Vagina (tissue), 2 donors: Measurements from ENCODE around the gene GABARAPL2. TPM values are rescaled to one million over a fixed set of nuclear protein-coding genes. Genes with fewer than 3 reads are reported as not detected.
"Not testable (repeated sequence)": the region's sequence is repeated elsewhere in the genome, so short reads cannot be mapped to it uniquely, and the experiment has no call there.

Experiments
- DNase-seq, 2 donors: peaks; one replicate each; pipeline ENCODE4 v3.0.0-alpha.2; 2017; ENCODE audit errors: extremely low spot score in 2 of 2
- H3K27ac ChIP-seq: fragments of 200-600 bp; sonication (generic); one replicate; pipeline ENCODE4 v1.5.1; 2019
- H3K27me3 ChIP-seq: fragments of 200-600 bp; sonication (generic); one replicate; pipeline ENCODE4 v1.5.1; 2019
- H3K36me3 ChIP-seq, 2 donors: fragments of 200-600 bp; sonication (generic); one replicate each; pipeline ENCODE4 v1.5.1; 2017 to 2019
- H3K4me1 ChIP-seq: fragments of 200-600 bp; sonication (generic); one replicate; pipeline ENCODE4 v1.5.1; 2019
- H3K4me3 ChIP-seq, 2 donors: fragments of 200-600 bp; sonication (generic); 1 replicate in 1 of 2; 2 replicates in 1 of 2; pipeline ENCODE4 v1.5.1; 2016 to 2019
- H3K9me3 ChIP-seq: fragments of 200-600 bp; sonication (generic); one replicate; pipeline ENCODE4 v1.5.1; 2019
- POLR2A ChIP-seq, 2 donors: fragments of 450-650 bp; IDR thresholded peaks; one replicate each; pipeline ENCODE4 v1.6.1; 2017; ENCODE audit warnings: antibody characterized with exemption in 2 of 2, mild to moderate bottlenecking in 2 of 2, moderate library complexity in 2 of 2
- POLR2AphosphoS5 ChIP-seq, 2 donors: sonication (generic); formaldehyde crosslinking; IDR thresholded peaks; one replicate each; pipeline ENCODE4 v1.9.0; 2017; ENCODE audit warnings: antibody characterized with exemption in 2 of 2, mild to moderate bottlenecking in 2 of 2, low read depth in 1 of 2; ENCODE audit not compliant: insufficient read depth in 1 of 2
- intact Hi-C: fragments of 100-400 bp; cut with DNase I; formaldehyde crosslinking; loops from one replicate; pipeline ENCODE4 v1.15.1; 2023
- total RNA-seq: library from RNA; depleted of rRNA; stranded (reverse); fragments of >200 nt; gene quantifications from one replicate; pipeline ENCODE4 v1.2.3, GENCODE V29; 2016
- TF ChIP-seq, protein P1 (sequence below), 3 experiments: fragments of 450-650 bp in 2 of 3; fragments of 200-600 bp in 1 of 3; sonication (generic) in 1 of 3; IDR thresholded peaks; one replicate each; pipeline ENCODE4 v1.5.1; 2017 to 2019; ENCODE audit warnings: antibody characterized with exemption in 3 of 3, mild to moderate bottlenecking in 2 of 3, moderate library complexity in 2 of 3

GABARAPL2 gene
- total RNA-seq, 1 donor from 2014 or later, result 86.4 TPM

DNA sequence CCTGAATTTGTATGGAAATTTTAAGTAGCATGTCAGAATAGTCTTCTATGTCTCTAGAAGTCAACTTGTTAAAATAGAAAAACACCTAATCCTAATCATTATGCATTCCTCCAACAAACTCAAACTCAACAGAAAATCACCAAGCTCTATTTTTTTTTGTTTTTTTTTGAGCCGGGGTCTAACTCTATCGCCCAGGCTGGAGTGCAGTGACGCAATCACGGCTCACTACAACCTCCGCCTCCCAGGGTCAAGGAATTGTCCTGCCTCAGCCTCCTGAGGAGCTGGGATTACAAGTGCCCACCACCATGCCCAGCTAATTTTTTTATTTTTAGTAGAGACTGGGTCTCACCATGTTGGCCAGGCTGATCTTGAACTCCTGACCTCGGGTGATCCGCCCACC lies 19.9 kb upstream of the GABARAPL2 start:
- Histone ChIP-seq H3K36me3 (peaks cover 0 to 10% of the 10 kb centered on the region in 2 donors), H3K4me1 (no peaks in the 10 kb centered on the region), H3K27ac (no peak overlapping the region), H3K9me3 (no peaks in the 10 kb centered on the region), H3K27me3 (no peaks in the 10 kb centered on the region), H3K4me3 (no peak overlapping the region)
- intact Hi-C loops, result no loop called here
- TF ChIP-seq, protein P1, sequence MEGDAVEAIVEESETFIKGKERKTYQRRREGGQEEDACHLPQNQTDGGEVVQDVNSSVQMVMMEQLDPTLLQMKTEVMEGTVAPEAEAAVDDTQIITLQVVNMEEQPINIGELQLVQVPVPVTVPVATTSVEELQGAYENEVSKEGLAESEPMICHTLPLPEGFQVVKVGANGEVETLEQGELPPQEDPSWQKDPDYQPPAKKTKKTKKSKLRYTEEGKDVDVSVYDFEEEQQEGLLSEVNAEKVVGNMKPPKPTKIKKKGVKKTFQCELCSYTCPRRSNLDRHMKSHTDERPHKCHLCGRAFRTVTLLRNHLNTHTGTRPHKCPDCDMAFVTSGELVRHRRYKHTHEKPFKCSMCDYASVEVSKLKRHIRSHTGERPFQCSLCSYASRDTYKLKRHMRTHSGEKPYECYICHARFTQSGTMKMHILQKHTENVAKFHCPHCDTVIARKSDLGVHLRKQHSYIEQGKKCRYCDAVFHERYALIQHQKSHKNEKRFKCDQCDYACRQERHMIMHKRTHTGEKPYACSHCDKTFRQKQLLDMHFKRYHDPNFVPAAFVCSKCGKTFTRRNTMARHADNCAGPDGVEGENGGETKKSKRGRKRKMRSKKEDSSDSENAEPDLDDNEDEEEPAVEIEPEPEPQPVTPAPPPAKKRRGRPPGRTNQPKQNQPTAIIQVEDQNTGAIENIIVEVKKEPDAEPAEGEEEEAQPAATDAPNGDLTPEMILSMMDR (IDR thresholded peaks at IDR 0.05), result no peak
- no peak for TF ChIP-seq POLR2A (IDR thresholded peaks at IDR 0.05)
- TF ChIP-seq POLR2AphosphoS5 (IDR thresholded peaks at IDR 0.05; ENCODE audit: insufficient read depth in 1 of 2, low read depth in 1 of 2), result no peak
- DNase-seq, result no peak

DNA sequence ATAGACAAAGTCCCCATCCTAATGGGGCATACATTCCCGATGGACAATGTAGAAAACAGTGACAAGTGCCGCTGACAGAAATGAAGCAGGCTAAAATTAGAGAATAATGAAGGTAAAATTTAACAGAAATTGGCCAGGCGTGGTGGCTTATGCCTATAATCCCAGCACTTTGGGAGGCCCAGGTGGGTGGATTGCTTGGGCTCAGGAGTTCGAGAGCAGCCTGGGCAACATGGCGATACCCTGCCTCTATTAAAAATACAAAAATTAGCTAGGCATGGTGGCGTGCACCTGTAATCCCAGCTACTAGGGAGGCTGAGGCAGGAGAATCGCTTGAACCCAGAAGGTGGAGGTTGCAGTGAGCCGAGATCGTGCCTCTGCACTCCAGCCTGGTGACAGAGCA lies 17.7 kb upstream of the GABARAPL2 start:
- DNase-seq, H3K27me3 ChIP-seq, H3K27ac ChIP-seq, H3K4me1 ChIP-seq, H3K4me3 ChIP-seq, intact Hi-C loops, H3K36me3 ChIP-seq, H3K9me3 ChIP-seq: not testable (repeated sequence)

DNA sequence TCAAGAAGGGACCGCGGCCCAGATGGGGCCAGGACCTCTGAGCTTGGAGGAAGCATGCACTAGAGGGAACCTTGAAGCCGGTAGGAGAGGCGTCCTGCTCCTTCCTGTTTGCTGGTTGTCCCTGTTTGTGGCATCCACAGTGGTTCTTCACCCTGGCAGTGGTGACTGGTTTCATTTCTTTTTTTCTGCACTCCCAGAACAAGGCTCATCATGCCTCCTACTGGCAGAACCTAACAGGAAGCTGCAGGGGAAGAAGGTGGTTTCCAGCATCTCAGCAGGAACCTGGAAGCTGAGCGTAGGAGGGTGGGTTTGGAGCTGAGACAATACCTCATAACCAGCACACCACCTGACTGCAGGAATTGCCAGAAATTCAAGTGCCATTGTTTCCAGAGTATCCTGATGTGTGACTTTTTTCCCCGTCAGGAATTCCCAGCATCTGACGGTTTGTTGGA lies 15.9 kb upstream of the GABARAPL2 start:
- TF ChIP-seq, protein P1 (IDR thresholded peaks at IDR 0.05), result peak in 1 of 3 experiments; percentile 17
- TF ChIP-seq POLR2AphosphoS5 (IDR thresholded peaks at IDR 0.05; ENCODE audit: insufficient read depth in 1 of 2, low read depth in 1 of 2) (peak in 1 of 2 donors; percentile 75), POLR2A (IDR thresholded peaks at IDR 0.05) (no peak)
- no peak for DNase-seq
- Histone ChIP-seq H3K27ac (no peak overlapping the region), H3K4me1 (no peaks in the 10 kb centered on the region), H3K9me3 (no peaks in the 10 kb centered on the region), H3K36me3 (no peaks in the 10 kb centered on the region), H3K4me3 (no peak overlapping the region), H3K27me3 (no peaks in the 10 kb centered on the region)
- intact Hi-C loops, result no loop called here

DNA sequence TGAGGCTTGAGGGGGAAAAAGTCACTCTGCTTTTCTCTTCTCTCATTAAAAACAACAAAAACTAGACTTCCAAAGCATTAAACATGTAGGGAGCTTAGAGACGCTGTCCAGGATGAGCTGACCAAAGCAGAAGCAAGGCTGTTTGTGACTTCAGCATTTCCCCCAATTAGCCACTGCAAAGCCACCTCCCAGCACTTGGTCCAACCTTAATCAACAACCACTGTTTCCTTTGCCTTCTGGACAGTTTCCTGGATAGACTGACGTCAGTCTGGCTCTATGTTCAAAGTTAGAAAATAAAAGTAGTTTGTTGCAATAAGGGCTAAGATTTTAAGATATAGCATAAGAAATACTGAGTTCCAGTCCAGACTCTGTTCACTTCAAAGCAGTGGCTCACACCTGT lies 13.2 kb upstream of the GABARAPL2 start:
- intact Hi-C loops, result no loop called here
- peaks cover 9% of the 10 kb centered on the region for H3K4me1 ChIP-seq
- no peaks in the 10 kb centered on the region for H3K36me3 ChIP-seq
- TF ChIP-seq, protein P1 (IDR thresholded peaks at IDR 0.05), result no peak
- TF ChIP-seq POLR2AphosphoS5 (IDR thresholded peaks at IDR 0.05; ENCODE audit: insufficient read depth in 1 of 2, low read depth in 1 of 2), result no peak
- TF ChIP-seq POLR2A (IDR thresholded peaks at IDR 0.05), result no peak
- DNase-seq, result no peak
- H3K4me3 ChIP-seq, result no peak overlapping the region
- no peaks in the 10 kb centered on the region for H3K9me3 ChIP-seq
- H3K27ac ChIP-seq, result no peak overlapping the region
- no peaks in the 10 kb centered on the region for H3K27me3 ChIP-seq

DNA sequence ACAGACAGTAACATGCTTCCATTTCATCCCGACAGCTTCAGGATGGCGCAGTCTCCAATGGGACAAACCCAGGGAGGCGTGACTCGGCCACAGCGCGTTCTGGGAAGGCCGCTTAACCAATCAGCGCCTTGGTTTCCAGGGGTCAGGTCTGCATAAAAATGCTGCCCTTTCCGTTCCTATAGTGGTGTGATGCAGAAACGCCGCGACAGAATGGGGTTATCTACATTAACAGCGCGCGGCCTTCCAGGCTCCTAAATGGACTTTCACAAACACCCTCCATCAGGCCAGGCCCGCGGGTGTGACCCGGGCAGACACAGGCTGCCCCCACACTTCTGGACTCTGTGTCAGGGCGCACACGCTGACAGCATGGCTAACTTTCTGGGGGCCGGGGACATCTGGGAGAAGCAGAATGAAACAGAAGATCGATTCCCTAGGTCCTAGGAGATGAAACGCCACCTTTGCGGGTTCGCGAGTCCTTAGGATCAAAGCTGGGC lies 10.9 kb upstream of the GABARAPL2 start:
- TF ChIP-seq, protein P1 (IDR thresholded peaks at IDR 0.05), result no peak
- no peak for TF ChIP-seq POLR2A (IDR thresholded peaks at IDR 0.05)
- no peak for TF ChIP-seq POLR2AphosphoS5 (IDR thresholded peaks at IDR 0.05; ENCODE audit: insufficient read depth in 1 of 2, low read depth in 1 of 2)
- Histone ChIP-seq H3K4me3 (peak overlapping the region; percentile 61 to 80), H3K4me1 (peaks cover 9% of the 10 kb centered on the region), H3K36me3 (no peaks in the 10 kb centered on the region), H3K27me3 (no peaks in the 10 kb centered on the region), H3K27ac (peak overlapping the region; percentile 80), H3K9me3 (no peaks in the 10 kb centered on the region)
- intact Hi-C loops, result no loop called here
- DNase-seq, result peak in 1 of 2 donors; percentile 91
